ENCODE measurements around the gene PHC2.

GRCh38 chr1:33296082-33296458 is 134.8 kb downstream of the PHC2 start:
- TF ChIP-seq CTCF (IDR thresholded peaks at IDR 0.05) (no peak), POLR2A (IDR thresholded peaks at IDR 0.05) (no peak)

All from heart left ventricle (tissue), 13 donors.